SK-N-MC (cell line): ENCODE data around the gene MPP1.

ENCODE experiments used
- DNase-seq: peaks from one replicate; pipeline ENCODE4 v3.0.0-alpha.2; 2011; ENCODE audit warnings: low read depth, low spot score
- H3K27ac ChIP-seq: fragments of 200-600 bp; sonication (generic); 2 replicates; pipeline ENCODE4 v1.5.1; 2016; ENCODE audit warnings: mixed run types
- H3K36me3 ChIP-seq: fragments of 200-600 bp; sonication (generic); 2 replicates; pipeline ENCODE4 v1.6.1; 2017; ENCODE audit warnings: antibody characterized with exemption, low read length, mixed read lengths; ENCODE audit not compliant: insufficient read depth
- H3K4me3 ChIP-seq: fragments of 200-600 bp; sonication (generic); 2 replicates; pipeline ENCODE4 v1.5.1; 2016
- H3K9ac ChIP-seq: fragments of 200-600 bp; sonication (generic); 2 replicates; pipeline ENCODE4 v1.8.0; 2017; ENCODE audit warnings: mixed run types, mixed read lengths; ENCODE audit not compliant: insufficient read length
- H3K9me3 ChIP-seq: fragments of 200-600 bp; sonication (generic); 2 replicates; pipeline ENCODE4 v1.6.1; 2017; ENCODE audit warnings: low read depth, mild to moderate bottlenecking, antibody characterized with exemption, low read length, moderate library complexity, mixed read lengths
- EZH2 ChIP-seq: fragments of 200-600 bp; sonication (generic); IDR thresholded peaks from one replicate; pipeline ENCODE4 v1.6.1; 2017; ENCODE audit warnings: antibody characterized with exemption
- FOXP2 ChIP-seq: optimal IDR thresholded peaks from 2 replicates; pipeline ENCODE3; 2011; ENCODE audit warnings: mild to moderate bottlenecking, moderate library complexity; ENCODE audit not compliant: insufficient read depth; ENCODE audit errors: extremely low read length, control extremely low read depth
- POLR2AphosphoS5 ChIP-seq: IDR thresholded peaks from 2 replicates; pipeline ENCODE4 v1.6.1; 2012; ENCODE audit warnings: mild to moderate bottlenecking, low read depth, low read length, borderline replicate concordance

Gene MPP1

DNA sequence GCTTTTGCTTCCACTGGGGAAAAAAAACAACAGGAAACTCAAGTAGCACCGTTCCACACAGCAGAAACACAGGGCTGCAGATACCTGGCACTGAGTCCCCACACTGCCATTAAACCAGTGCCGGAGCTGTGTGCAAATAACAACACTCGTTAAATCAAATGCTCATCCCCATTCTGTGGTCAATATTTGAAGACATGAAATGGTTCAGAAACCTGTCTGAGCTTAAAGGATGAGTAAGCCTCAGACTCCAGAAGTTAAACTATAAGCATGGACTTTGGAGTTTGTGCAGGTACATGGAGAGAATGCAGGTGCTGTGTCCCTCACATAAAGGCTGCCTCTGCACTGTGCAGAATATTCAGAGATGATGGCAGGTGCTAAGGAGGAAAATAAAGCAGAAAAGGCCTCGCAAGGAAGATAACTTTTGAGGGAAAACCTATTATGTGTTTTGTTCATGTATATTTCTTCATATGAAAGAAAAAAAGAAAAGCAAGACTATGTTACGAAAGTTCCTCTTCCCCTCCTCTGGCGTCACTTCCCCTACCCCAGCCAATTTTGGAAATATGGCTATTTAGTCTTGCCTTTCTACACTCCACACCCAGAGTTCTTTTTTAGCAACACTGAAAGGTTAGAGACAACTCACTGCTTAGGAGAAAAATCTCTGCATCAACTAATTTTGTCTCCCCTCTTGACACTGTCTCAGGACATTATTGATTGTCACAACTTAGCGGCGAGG, 4.6 kb downstream of the MPP1 start:
- Histone ChIP-seq H3K9me3 (no peaks in the 10 kb centered on the region), H3K9ac (no peak overlapping the region), H3K4me3 (no peak overlapping the region), H3K36me3 (no peaks in the 10 kb centered on the region), H3K27ac (no peak overlapping the region)
- no peak for TF ChIP-seq POLR2AphosphoS5
- no peak for TF ChIP-seq FOXP2
- TF ChIP-seq EZH2: no peak
- DNase-seq: no peak

DNA sequence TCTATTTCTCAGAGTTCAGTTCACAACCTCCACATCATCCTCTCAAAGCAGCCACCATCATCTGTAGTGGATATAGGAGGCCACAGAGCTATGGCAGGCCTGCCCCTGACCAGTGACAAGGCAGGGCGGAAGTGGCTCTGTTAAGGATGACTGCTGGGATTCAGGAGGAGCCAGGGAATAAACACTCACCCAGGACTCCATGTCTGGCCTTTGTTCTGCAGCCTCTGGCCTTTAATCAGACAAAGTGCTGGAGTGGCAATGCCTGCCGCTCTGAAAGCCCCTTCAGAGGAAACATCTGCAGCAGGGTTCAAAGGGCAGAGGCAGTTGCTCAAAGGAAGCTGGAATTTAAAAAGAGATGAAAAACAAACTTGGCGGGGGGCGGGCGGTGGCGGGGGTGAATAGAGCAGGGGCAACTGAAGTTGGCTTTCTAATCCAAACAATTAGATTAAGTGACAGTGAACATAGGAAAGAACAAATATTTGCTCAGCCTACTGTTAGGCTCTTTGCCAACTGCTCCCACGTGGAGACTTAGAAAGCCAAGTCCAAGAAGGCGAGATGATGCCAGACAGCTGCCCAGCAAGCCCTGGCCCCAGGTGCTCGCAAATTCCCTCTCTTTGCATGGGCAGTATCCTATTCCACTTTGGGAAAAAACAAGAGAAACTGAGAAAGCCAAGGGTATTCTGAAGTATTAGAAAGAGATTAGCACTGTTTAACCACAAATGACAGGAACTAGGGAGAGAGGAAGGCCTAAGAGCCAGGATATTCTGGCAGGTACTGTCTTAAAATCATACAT, 5.5 kb downstream of the MPP1 start:
- no peak for TF ChIP-seq FOXP2
- TF ChIP-seq POLR2AphosphoS5: no peak
- TF ChIP-seq EZH2: no peak
- DNase-seq: no peak
- H3K36me3 ChIP-seq: no peaks in the 10 kb centered on the region
- H3K4me3 ChIP-seq: no peak overlapping the region
- no peak overlapping the region for H3K27ac ChIP-seq
- no peaks in the 10 kb centered on the region for H3K9me3 ChIP-seq
- H3K9ac ChIP-seq: no peak overlapping the region

- H3K4me3 ChIP-seq: no peak overlapping the region
- no peak overlapping the region for H3K9ac ChIP-seq
- H3K27ac ChIP-seq: no peak overlapping the region
- H3K9me3 ChIP-seq: no peaks in the 10 kb centered on the region
- no peaks in the 10 kb centered on the region for H3K36me3 ChIP-seq
- TF ChIP-seq POLR2AphosphoS5: no peak
- no peak for TF ChIP-seq FOXP2
- TF ChIP-seq EZH2: no peak
- DNase-seq: no peak
Observed at GRCh38 chrX:154797006-154797405, 8.3 kb downstream of the MPP1 start.

DNA sequence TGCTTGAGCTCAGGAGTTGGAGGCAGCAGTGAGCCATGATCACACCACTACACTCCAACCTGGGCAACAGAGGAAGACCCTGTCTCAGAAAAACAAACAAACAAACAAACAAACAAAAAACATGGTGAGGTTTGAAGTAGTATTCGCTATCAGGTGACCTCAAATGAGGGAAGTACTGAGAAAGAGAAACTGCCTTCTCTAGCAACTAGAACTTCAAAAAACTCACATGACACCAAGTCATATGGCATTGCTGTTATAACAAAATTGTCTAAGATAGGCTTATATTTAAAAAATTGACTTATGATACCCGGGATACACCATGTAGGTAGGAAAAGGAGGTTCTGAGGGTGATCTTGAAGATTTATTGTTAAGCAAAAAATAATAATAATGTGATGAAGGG, 10.3 kb downstream of the MPP1 start:
- H3K9me3 ChIP-seq: no peaks in the 10 kb centered on the region

GRCh38 chrX:154793084-154793795, 12.0 kb downstream of the MPP1 start:
- Histone ChIP-seq H3K27ac (no peak overlapping the region), H3K9me3 (no peaks in the 10 kb centered on the region), H3K4me3 (no peak overlapping the region), H3K36me3 (no peaks in the 10 kb centered on the region), H3K9ac (no peak overlapping the region)
- TF ChIP-seq POLR2AphosphoS5 (no peak), EZH2 (no peak), FOXP2 (no peak)
- DNase-seq: no peak

More for the DNA sequence above, 10.3 kb downstream of the MPP1 start:
- no peak overlapping the region for H3K27ac ChIP-seq
- H3K36me3 ChIP-seq: no peaks in the 10 kb centered on the region
- no peak for DNase-seq
- no peak overlapping the region for H3K4me3 ChIP-seq
- no peak overlapping the region for H3K9ac ChIP-seq
- TF ChIP-seq POLR2AphosphoS5 (no peak), FOXP2 (no peak), EZH2 (no peak)

DNA sequence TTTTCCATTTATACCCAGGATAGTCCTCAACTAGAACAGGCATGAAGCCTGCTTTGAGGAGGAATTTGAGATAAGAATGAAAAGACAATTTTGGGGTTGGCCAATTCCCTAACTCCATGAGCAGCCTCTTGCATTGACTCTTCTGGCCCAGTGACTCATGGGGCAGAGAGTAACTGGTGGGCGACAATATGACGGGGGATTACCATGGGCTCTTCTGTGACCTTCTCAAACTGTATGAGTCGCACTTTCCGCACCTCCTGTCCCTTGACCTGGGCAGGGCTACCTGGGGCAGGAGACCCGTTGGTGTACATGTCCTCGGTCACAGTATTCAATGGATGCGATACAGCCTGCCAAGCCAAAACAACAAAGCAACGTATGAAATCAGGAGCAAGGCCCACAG, 13.3 kb downstream of the MPP1 start:
- TF ChIP-seq FOXP2 (no peak), EZH2 (no peak), POLR2AphosphoS5 (no peak)
- Histone ChIP-seq H3K27ac (no peak overlapping the region), H3K9me3 (no peaks in the 10 kb centered on the region), H3K36me3 (no peaks in the 10 kb centered on the region), H3K4me3 (no peak overlapping the region), H3K9ac (no peak overlapping the region)
- DNase-seq: no peak

GRCh38 chrX:154791467-154791866, 13.8 kb downstream of the MPP1 start:
- H3K27ac ChIP-seq: no peak overlapping the region
- no peaks in the 10 kb centered on the region for H3K9me3 ChIP-seq
- TF ChIP-seq EZH2: no peak
- TF ChIP-seq POLR2AphosphoS5: no peak
- TF ChIP-seq FOXP2: no peak
- no peak overlapping the region for H3K9ac ChIP-seq
- no peaks in the 10 kb centered on the region for H3K36me3 ChIP-seq
- no peak overlapping the region for H3K4me3 ChIP-seq
- DNase-seq: no peak

GRCh38 chrX:154785716-154786115, 19.6 kb downstream of the MPP1 start:
- TF ChIP-seq FOXP2: no peak
- no peak for TF ChIP-seq POLR2AphosphoS5
- Histone ChIP-seq H3K9ac (no peak overlapping the region), H3K27ac (no peak overlapping the region), H3K9me3 (no peaks in the 10 kb centered on the region), H3K36me3 (no peaks in the 10 kb centered on the region), H3K4me3 (no peak overlapping the region)
- no peak for DNase-seq
